DND-41 (cell line): Measurements from ENCODE around the gene ZFPM1.

ENCODE experiments used
- ATAC-seq: fragments of 200-7000 bp; cut with Tn5 transposase; 3 replicates; pipeline ENCODE4 v1.9.1; 2021; ENCODE audit warnings: low read depth; ENCODE audit not compliant: insufficient read depth
- DNase-seq: peaks from one replicate; pipeline ENCODE4 v3.0.0-alpha.2; 2020
- H2AFZ ChIP-seq: 2 replicates; pipeline ENCODE4 v1.6.0; 2012; ENCODE audit warnings: low read depth, low read length
- H3K27ac ChIP-seq: 2 replicates; pipeline ENCODE4 v1.5.1; 2012; ENCODE audit warnings: low read length, inconsistent platforms
- H3K27me3 ChIP-seq: fragments of 200-600 bp; sonication (generic); 2 replicates; pipeline ENCODE4 v1.6.0; 2012; ENCODE audit warnings: low read length, mild to moderate bottlenecking, inconsistent platforms; ENCODE audit not compliant: insufficient read depth, poor library complexity
- H3K36me3 ChIP-seq: 2 replicates; pipeline ENCODE4 v1.5.1; 2012; ENCODE audit warnings: low read length, inconsistent platforms; ENCODE audit not compliant: insufficient read depth
- H3K4me1 ChIP-seq: 2 replicates; pipeline ENCODE4 v1.5.1; 2012; ENCODE audit warnings: mild to moderate bottlenecking, low read length; ENCODE audit not compliant: insufficient read depth
- H3K4me2 ChIP-seq: 2 replicates; pipeline ENCODE4 v1.6.0; 2012; ENCODE audit warnings: mild to moderate bottlenecking, moderate library complexity, low read length, inconsistent platforms; ENCODE audit not compliant: insufficient read depth
- H3K4me3 ChIP-seq, 2 experiments: fragments of 200-600 bp in 1 of 2; shearing (Covaris generic) in 1 of 2; 2 replicates each; pipeline ENCODE4 v1.5.1; 2012 to 2016; ENCODE audit warnings: inconsistent platforms in 2 of 2, low read length in 2 of 2, mild to moderate bottlenecking in 2 of 2, low read depth in 1 of 2, moderate library complexity in 1 of 2
- H3K79me2 ChIP-seq: 2 replicates; pipeline ENCODE4 v1.6.0; 2012; ENCODE audit warnings: low read length, inconsistent platforms; ENCODE audit not compliant: insufficient read depth
- H3K9ac ChIP-seq: 2 replicates; pipeline ENCODE4 v1.6.0; 2012; ENCODE audit warnings: low read depth, mild to moderate bottlenecking, inconsistent platforms, low read length, moderate library complexity
- H3K9me3 ChIP-seq: 2 replicates; pipeline ENCODE4 v1.5.1; 2012; ENCODE audit warnings: low read length, moderate library complexity, mild to moderate bottlenecking, inconsistent platforms; ENCODE audit not compliant: insufficient read depth, severe bottlenecking
- H4K20me1 ChIP-seq: 2 replicates; pipeline ENCODE4 v1.6.0; 2012; ENCODE audit warnings: low read length; ENCODE audit not compliant: insufficient read depth
- CTCF ChIP-seq: IDR thresholded peaks from 2 replicates; pipeline ENCODE4 v1.5.1; 2012; ENCODE audit warnings: borderline replicate concordance, low read length, moderate library complexity, mild to moderate bottlenecking; ENCODE audit not compliant: poor library complexity, severe bottlenecking; ENCODE audit errors: extremely low read depth
- EZH2 ChIP-seq: IDR thresholded peaks from 3 replicates; pipeline ENCODE4 v1.6.1; 2012; ENCODE audit warnings: borderline replicate concordance, low read depth, mild to moderate bottlenecking, moderate library complexity, low read length, inconsistent platforms; ENCODE audit not compliant: severe bottlenecking

ZFPM1 gene

GRCh38 chr16:88461331-88462269 is 8.5 kb downstream of the ZFPM1 start:
- H3K4me2 ChIP-seq: no peak overlapping the region
- no peak overlapping the region for H3K9ac ChIP-seq
- peaks cover 2% of the 10 kb centered on the region for H3K27me3 ChIP-seq
- no peak overlapping the region for H3K27ac ChIP-seq
- ATAC-seq (no peak), DNase-seq (no peak)
- TF ChIP-seq EZH2 (no peak), CTCF (no peak)
- no peak overlapping the region for H3K4me3 ChIP-seq
- H3K79me2 ChIP-seq: no peaks in the 10 kb centered on the region
- H2AFZ ChIP-seq: no peak overlapping the region
- no peaks in the 10 kb centered on the region for H3K36me3 ChIP-seq
- no peaks in the 10 kb centered on the region; the same call in 1 of the 2 replicates for H3K4me1 ChIP-seq
- H3K9me3 ChIP-seq: no peaks in the 10 kb centered on the region
- H4K20me1 ChIP-seq: peaks cover 93% of the 10 kb centered on the region

GRCh38 chr16:88462396-88462795 is 9.3 kb downstream of the ZFPM1 start:
- H3K4me1 ChIP-seq: no peaks in the 10 kb centered on the region
- H3K27ac ChIP-seq: no peak overlapping the region
- no peak overlapping the region for H3K4me2 ChIP-seq
- no peaks in the 10 kb centered on the region for H3K9me3 ChIP-seq
- ATAC-seq (no peak), DNase-seq (no peak)
- TF ChIP-seq CTCF: no peak
- TF ChIP-seq EZH2: no peak
- H3K9ac ChIP-seq: no peak overlapping the region
- H3K36me3 ChIP-seq: no peaks in the 10 kb centered on the region
- H2AFZ ChIP-seq: no peak overlapping the region
- peaks cover 93% of the 10 kb centered on the region for H4K20me1 ChIP-seq
- no peak overlapping the region for H3K4me3 ChIP-seq
- no peaks in the 10 kb centered on the region for H3K79me2 ChIP-seq
- no peaks in the 10 kb centered on the region for H3K27me3 ChIP-seq

DNA sequence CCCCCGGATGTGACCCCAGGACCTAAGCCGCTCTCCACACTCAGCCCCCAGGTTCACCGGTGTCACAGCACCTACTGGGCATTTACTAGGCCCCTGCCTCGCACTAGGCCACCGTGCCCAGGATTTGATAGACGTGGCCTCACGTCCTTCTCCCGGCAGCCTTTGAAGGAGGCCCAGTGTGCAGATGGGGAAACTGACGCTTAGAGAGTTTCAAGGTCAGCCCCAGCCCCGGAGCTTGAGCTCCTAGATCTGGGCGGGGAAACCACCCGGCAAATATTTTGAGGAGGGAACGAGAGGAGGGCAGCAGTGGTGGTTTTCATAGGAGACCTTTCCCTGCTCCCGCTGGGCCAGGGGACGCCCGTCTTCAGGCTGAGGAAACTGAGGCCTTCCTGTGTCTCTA is 10.3 kb downstream of the ZFPM1 start:
- no peaks in the 10 kb centered on the region for H3K4me1 ChIP-seq
- H3K4me3 ChIP-seq: no peak overlapping the region
- no peak overlapping the region for H3K4me2 ChIP-seq
- H3K9me3 ChIP-seq: no peaks in the 10 kb centered on the region
- TF ChIP-seq EZH2 (no peak), CTCF (no peak)
- no peaks in the 10 kb centered on the region for H3K79me2 ChIP-seq
- DNase-seq: no peak
- no peaks in the 10 kb centered on the region for H3K27me3 ChIP-seq
- no peak for ATAC-seq
- H2AFZ ChIP-seq: no peak overlapping the region
- H3K36me3 ChIP-seq: no peaks in the 10 kb centered on the region
- H3K9ac ChIP-seq: no peak overlapping the region
- H3K27ac ChIP-seq: no peak overlapping the region
- peaks cover 88% of the 10 kb centered on the region for H4K20me1 ChIP-seq
